ENCODE data around the gene AATK. TPM values are rescaled to one million over a fixed set of nuclear protein-coding genes. Genes with fewer than 3 reads are reported as not detected.

AATK gene
- polyA plus RNA-seq, 2 of the 4 experiments (the other 2 are of a cell fraction), result 0.26 to 0.37 TPM

GRCh38 chr17:81173762-81174155 is 7.7 kb upstream of the AATK start:
- peaks cover 3% of the 10 kb centered on the region; the same call in 1 of the 3 replicates for H3K9me3 ChIP-seq
- DNase-seq (ENCODE audit: low read depth in 1 of 2, low spot score in 1 of 2) (no peak), ATAC-seq (no peak), FAIRE-seq (peak; percentile 56)
- H3K4me1 ChIP-seq, result no peaks in the 10 kb centered on the region
- no peak overlapping the region for H3K27ac ChIP-seq
- POLR2A ChIA-PET, result no interaction called here
- 90% methylated on average over 1 of the region's 1 CpG for WGBS (ENCODE audit: missing lambda C conversion rate)
- no peak overlapping the region for H3K4me2 ChIP-seq
- CTCF ChIA-PET, result interaction anchor here (1.0 to 1.7 kb wide), 3 partner anchors 22 to 31 kb away, joined by 3 to 10 read pairs (median 6); no protein-coding TSS in a partner anchor
- no peak overlapping the region for H3K4me3 ChIP-seq
- no peak for TF ChIP-seq MAX (IDR thresholded peaks at IDR 0.05)
- no peak for TF ChIP-seq SREBF2 (IDR thresholded peaks at IDR 0.05)
- TF ChIP-seq CBX8 (IDR thresholded peaks at IDR 0.05), result no peak
- TF ChIP-seq HOXB5 (CRISPR knock-in tag; IDR thresholded peaks at IDR 0.05), result no peak
- no peak for TF ChIP-seq NR3C1 (IDR thresholded peaks at IDR 0.05)
- TF ChIP-seq, protein P1, sequence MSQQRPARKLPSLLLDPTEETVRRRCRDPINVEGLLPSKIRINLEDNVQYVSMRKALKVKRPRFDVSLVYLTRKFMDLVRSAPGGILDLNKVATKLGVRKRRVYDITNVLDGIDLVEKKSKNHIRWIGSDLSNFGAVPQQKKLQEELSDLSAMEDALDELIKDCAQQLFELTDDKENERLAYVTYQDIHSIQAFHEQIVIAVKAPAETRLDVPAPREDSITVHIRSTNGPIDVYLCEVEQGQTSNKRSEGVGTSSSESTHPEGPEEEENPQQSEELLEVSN (IDR thresholded peaks at IDR 0.05; ENCODE audit: borderline replicate concordance, low read depth), result no peak
- TF ChIP-seq KDM1A (IDR thresholded peaks at IDR 0.05; ENCODE audit: low read depth), result no peak
- TF ChIP-seq USF2 (IDR thresholded peaks at IDR 0.05), result no peak

DNA sequence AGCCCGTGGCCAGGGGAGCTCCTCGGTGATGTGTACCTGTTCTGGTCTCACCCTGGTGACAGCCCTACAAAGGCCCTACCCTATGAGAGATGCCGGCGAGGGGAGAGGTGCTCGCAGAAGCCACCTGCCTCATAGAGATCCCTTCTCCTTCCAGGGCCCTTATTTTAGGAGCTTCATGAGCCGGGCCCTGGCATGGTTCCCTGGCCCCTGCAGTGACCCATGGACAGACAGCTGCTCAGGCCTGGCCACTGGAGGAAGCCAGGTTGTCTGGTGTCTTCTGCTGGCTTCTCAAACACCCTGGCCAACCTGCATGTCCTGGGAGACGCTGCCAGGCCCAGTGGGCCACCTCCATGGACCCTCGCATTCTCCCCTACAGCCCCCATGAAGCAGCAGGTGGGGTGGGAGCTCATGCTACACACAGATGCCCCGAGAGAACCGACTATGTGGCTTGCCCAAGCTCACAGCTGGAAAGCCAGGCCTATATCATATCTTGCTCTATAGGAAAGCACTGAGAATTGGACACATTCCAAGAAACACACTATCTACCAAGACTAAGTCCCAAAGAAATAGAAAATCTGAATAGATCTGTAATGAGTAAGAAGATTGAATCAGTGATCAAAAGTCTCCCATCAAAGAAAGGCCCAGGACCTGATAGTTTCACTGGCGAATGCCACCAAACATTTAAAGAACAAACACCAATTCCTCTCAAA is 7.2 kb upstream of the AATK start:
- ChIA-PET CTCF (interaction anchor here (1.5 to 1.7 kb wide), 5 partner anchors 9 to 71 kb away, joined by 3 to 10 read pairs (median 6); no protein-coding TSS in a partner anchor), POLR2A (no interaction called here)
- TF ChIP-seq POLR2AphosphoS2 (conservative IDR thresholded peaks at IDR 0.05; ENCODE audit: low read length) (no peak), MAZ (IDR thresholded peaks at IDR 0.05; ENCODE audit: borderline replicate concordance, low read depth, low read length) (no peak), RFX5 (IDR thresholded peaks at IDR 0.05) (no peak), KDM1A (IDR thresholded peaks at IDR 0.05; ENCODE audit: low read depth) (no peak), NPAS2 (CRISPR knock-in tag; IDR thresholded peaks at IDR 0.05; ENCODE audit: borderline replicate concordance) (no peak), HMGXB4 (CRISPR knock-in tag; IDR thresholded peaks at IDR 0.05; ENCODE audit: borderline replicate concordance) (no peak)
- ATAC-seq, result no peak
- no peak overlapping the region for H3K4me3 ChIP-seq
- H3K27ac ChIP-seq, result no peak overlapping the region
- H3K9me3 ChIP-seq, result peaks cover 3% of the 10 kb centered on the region; the same call in 1 of the 3 replicates
- no peak overlapping the region for H3K4me2 ChIP-seq
- DNase-seq (ENCODE audit: low read depth in 1 of 2, low spot score in 1 of 2), result no peak
- H3K4me1 ChIP-seq, result no peaks in the 10 kb centered on the region
- FAIRE-seq, result no peak
- 77% methylated on average over 10 of the region's 11 CpGs for WGBS (ENCODE audit: missing lambda C conversion rate)

DNA sequence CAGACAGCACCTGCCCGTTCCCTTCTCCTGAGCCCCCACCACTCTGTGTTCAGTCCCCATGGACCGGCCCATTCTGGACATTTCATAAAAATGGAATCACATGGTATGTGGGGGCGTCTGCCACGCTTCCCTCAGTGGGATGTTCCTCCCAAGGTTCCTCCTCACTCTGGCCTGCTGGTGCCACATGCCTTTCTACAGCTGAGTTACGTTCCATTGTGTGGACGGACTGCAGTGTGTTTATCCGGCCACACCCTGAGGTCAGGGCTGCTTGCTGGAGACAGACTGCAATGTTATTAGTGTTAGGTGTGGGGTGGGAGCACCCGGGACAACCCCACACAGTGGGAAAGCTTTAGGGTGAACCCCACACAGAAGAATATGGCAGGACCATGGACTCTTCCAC is 5.9 kb upstream of the AATK start:
- Histone ChIP-seq H3K4me2 (no peak overlapping the region), H3K4me3 (no peak overlapping the region), H3K27ac (no peak overlapping the region), H3K9me3 (peaks cover 3% of the 10 kb centered on the region; the same call in 1 of the 3 replicates), H3K4me1 (no peaks in the 10 kb centered on the region)
- 77% methylated on average over 8 of the region's 8 CpGs for WGBS (ENCODE audit: missing lambda C conversion rate)
- DNase-seq (ENCODE audit: low read depth in 1 of 2, low spot score in 1 of 2), result no peak
- no peak for FAIRE-seq
- ChIA-PET CTCF (interaction anchor here (1.5 to 2.1 kb wide), 4 partner anchors 8 to 70 kb away, joined by 3 to 10 read pairs (median 5); no protein-coding TSS in a partner anchor), POLR2A (no interaction called here)
- no peak for ATAC-seq
- TF ChIP-seq BCL3 (IDR thresholded peaks at IDR 0.05), result no peak
- TF ChIP-seq TP53 (CRISPR knock-in tag; IDR thresholded peaks at IDR 0.05), result no peak
- no peak for TF ChIP-seq FOSB (CRISPR knock-in tag; IDR thresholded peaks at IDR 0.05)
- TF ChIP-seq KDM1A (IDR thresholded peaks at IDR 0.05; ENCODE audit: low read depth), result no peak
- TF ChIP-seq SMC3 (IDR thresholded peaks at IDR 0.05), result no peak

All from A549 (cell line).